Activated CD8-positive, alpha-beta memory T cell treated with anti-CD3 and anti-CD28 coated beads, Interleukin-2, amount 50 U/mL, for 24 hours (primary cell): ENCODE data around the gene USP17L13.
"Not testable (repeated sequence)": the region's sequence is repeated elsewhere in the genome, so short reads cannot be mapped to it uniquely, and the experiment has no call there.

Experiments used
- DNase-seq: peaks from one replicate; pipeline ENCODE4 v3.0.0-alpha.2; 2020; ENCODE audit errors: extremely low read depth

Gene USP17L13

GRCh38 chr4:9224596-9224995 lies at the start of gene USP17L13:
Gene USP17L13 (plus strand): TSS chr4:9224896. CDS start chr4:9224896, 0 bp downstream.
- not testable (repeated sequence) for DNase-seq

- not testable (repeated sequence) for DNase-seq
These were observed 14.3 kb upstream of the USP17L13 start, which contains the start of gene USP17L10 for GRCh38 chr4:9210357-9210756. Gene USP17L10 (plus strand): TSS chr4:9210657. CDS start chr4:9210657, 0 bp downstream.

GRCh38 chr4:9214701-9215100 lies 10.0 kb upstream of the USP17L13 start:
- not testable (repeated sequence) for DNase-seq

GRCh38 chr4:9215105-9215504 lies 9.6 kb upstream of the USP17L13 start, which contains the start of gene USP17L11:
Gene USP17L11 (plus strand): TSS chr4:9215405. CDS start chr4:9215405, 0 bp downstream.
- DNase-seq, result not testable (repeated sequence)

- not testable (repeated sequence) for DNase-seq
These were observed 4.8 kb upstream of the USP17L13 start, which contains the start of gene USP17L12 for GRCh38 chr4:9219852-9220251. Gene USP17L12 (plus strand): TSS chr4:9220152. CDS start chr4:9220152, 0 bp downstream.

GRCh38 chr4:9230249-9230648 lies 5.6 kb downstream of the USP17L13 start:
- not testable (repeated sequence) for DNase-seq

- not testable (repeated sequence) for DNase-seq
These were observed 9.4 kb downstream of the USP17L13 start, which contains the start of gene USP17L15 for GRCh38 chr4:9234085-9234484. Gene USP17L15 (plus strand): TSS chr4:9234385. CDS start chr4:9234385, 0 bp downstream.

- not testable (repeated sequence) for DNase-seq
These were observed 13.8 kb downstream of the USP17L13 start for GRCh38 chr4:9238461-9238860.

- DNase-seq, result not testable (repeated sequence)
These were observed 18.9 kb downstream of the USP17L13 start, which contains the start of gene USP17L17 for GRCh38 chr4:9243579-9243978. Gene USP17L17 (plus strand): TSS chr4:9243879. CDS start chr4:9243879, 0 bp downstream.

- not testable (repeated sequence) for DNase-seq
These were observed 23.4 kb downstream of the USP17L13 start, which contains the start of gene USP17L18 for GRCh38 chr4:9247953-9248680. Gene USP17L18 (plus strand): TSS chr4:9248630. CDS start chr4:9248630, 0 bp downstream.

- not testable (repeated sequence) for DNase-seq
These were observed 28.4 kb downstream of the USP17L13 start, which contains the start of gene USP17L19 for GRCh38 chr4:9253078-9253477. Gene USP17L19 (plus strand): TSS chr4:9253378. CDS start chr4:9253378, 0 bp downstream.

- not testable (repeated sequence) for DNase-seq
These were observed 33.1 kb downstream of the USP17L13 start, which contains the start of gene USP17L20 for GRCh38 chr4:9257824-9258223. Gene USP17L20 (plus strand): TSS chr4:9258124. CDS start chr4:9258124, 0 bp downstream.

GRCh38 chr4:9262572-9262971 lies 37.9 kb downstream of the USP17L13 start, which contains the start of gene USP17L21:
Gene USP17L21 (plus strand): TSS chr4:9262872. CDS start chr4:9262872, 0 bp downstream.
- not testable (repeated sequence) for DNase-seq

- not testable (repeated sequence) for DNase-seq
These were observed 42.6 kb downstream of the USP17L13 start, which contains the start of gene USP17L22 for GRCh38 chr4:9267319-9267718. Gene USP17L22 (plus strand): TSS chr4:9267619. CDS start chr4:9267619, 0 bp downstream.

GRCh38 chr4:9271719-9272118 lies 47.0 kb downstream of the USP17L13 start:
- not testable (repeated sequence) for DNase-seq
